Measurements from ENCODE around the gene EGFL7. TPM values are rescaled to one million over a fixed set of nuclear protein-coding genes. Genes with fewer than 3 reads are reported as not detected.

EGFL7 gene
- total RNA-seq, 3 donors from 2014 or later (not counting 1 experiment from before 2014, with no cell fraction given), result 0.28 to 0.47 (median 0.29) TPM

DNA sequence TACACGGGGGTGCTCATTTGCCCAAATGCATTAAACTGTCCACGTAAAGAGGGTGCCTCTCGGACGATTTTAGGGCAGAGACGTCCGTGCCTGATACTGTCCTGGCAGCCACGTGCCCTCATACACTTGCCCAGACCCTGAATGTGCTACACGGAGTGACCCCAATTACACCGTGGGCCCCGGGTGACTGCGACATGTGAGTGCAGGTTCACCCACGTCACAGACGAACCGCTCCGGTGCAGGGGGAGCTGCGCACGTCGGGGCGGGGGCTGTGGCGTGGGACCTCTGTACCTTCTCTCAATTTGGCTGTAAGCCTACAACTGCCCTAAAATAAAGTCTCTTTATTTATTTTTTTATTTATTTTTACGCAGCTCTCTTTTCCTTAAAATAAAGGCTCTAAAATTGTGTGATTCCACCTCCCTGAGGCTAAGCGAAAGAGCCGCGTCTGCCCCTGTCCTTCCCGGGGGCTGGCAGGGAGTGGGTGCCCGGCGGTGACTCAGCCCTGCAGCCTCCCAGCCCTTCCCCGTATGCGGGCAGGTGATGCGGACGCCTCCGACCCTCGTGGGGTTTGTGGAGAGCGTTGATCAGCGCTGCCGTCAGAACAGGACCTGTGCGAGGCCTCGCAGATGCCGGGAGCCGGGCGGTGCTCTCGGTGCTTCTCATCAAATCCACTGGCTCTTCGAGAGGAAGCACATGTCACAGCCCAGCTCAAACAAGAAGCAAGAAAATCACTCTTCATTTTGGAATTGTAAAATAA is 9.2 kb upstream of the EGFL7 start:
- no peak overlapping the region for H3K27ac Mint-ChIP-seq
- Histone ChIP-seq H3K27ac (ENCODE audit: low read length) (no peak overlapping the region), H3K9me3 (ENCODE audit: control insufficient read depth, insufficient read depth, low read length) (no peaks in the 10 kb centered on the region), H3K4me3 (ENCODE audit: low read length) (no peak overlapping the region), H3K27me3 (ENCODE audit: control insufficient read depth, insufficient read depth, low read length) (peaks cover 30% of the 10 kb centered on the region), H3K36me3 (ENCODE audit: control insufficient read depth, insufficient read depth, low read length) (no peaks in the 10 kb centered on the region), H3K4me1 (ENCODE audit: control insufficient read depth, insufficient read depth, low read length) (peaks cover 28% of the 10 kb centered on the region)
- no peaks in the 10 kb centered on the region for H3K9me3 Mint-ChIP-seq
- no peak for ATAC-seq
- DNase-seq, result no peak
- 51% methylated on average over 43 of the region's 43 CpGs for WGBS (ENCODE audit: insufficient coverage)
- TF ChIP-seq, protein P1, sequence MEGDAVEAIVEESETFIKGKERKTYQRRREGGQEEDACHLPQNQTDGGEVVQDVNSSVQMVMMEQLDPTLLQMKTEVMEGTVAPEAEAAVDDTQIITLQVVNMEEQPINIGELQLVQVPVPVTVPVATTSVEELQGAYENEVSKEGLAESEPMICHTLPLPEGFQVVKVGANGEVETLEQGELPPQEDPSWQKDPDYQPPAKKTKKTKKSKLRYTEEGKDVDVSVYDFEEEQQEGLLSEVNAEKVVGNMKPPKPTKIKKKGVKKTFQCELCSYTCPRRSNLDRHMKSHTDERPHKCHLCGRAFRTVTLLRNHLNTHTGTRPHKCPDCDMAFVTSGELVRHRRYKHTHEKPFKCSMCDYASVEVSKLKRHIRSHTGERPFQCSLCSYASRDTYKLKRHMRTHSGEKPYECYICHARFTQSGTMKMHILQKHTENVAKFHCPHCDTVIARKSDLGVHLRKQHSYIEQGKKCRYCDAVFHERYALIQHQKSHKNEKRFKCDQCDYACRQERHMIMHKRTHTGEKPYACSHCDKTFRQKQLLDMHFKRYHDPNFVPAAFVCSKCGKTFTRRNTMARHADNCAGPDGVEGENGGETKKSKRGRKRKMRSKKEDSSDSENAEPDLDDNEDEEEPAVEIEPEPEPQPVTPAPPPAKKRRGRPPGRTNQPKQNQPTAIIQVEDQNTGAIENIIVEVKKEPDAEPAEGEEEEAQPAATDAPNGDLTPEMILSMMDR (IDR thresholded peaks at IDR 0.05), result no peak
- H3K36me3 Mint-ChIP-seq, result no peaks in the 10 kb centered on the region
- intact Hi-C loops (cut with micrococcal nuclease), result no loop called here
- peaks cover 2 to 5% of the 10 kb centered on the region in 2 donors for H3K4me1 Mint-ChIP-seq
- H3K27me3 Mint-ChIP-seq (ENCODE audit: low read depth in 2 of 2), result peaks cover 25 to 28% of the 10 kb centered on the region in 2 donors
- H3K4me3 Mint-ChIP-seq, result no peak overlapping the region

DNA sequence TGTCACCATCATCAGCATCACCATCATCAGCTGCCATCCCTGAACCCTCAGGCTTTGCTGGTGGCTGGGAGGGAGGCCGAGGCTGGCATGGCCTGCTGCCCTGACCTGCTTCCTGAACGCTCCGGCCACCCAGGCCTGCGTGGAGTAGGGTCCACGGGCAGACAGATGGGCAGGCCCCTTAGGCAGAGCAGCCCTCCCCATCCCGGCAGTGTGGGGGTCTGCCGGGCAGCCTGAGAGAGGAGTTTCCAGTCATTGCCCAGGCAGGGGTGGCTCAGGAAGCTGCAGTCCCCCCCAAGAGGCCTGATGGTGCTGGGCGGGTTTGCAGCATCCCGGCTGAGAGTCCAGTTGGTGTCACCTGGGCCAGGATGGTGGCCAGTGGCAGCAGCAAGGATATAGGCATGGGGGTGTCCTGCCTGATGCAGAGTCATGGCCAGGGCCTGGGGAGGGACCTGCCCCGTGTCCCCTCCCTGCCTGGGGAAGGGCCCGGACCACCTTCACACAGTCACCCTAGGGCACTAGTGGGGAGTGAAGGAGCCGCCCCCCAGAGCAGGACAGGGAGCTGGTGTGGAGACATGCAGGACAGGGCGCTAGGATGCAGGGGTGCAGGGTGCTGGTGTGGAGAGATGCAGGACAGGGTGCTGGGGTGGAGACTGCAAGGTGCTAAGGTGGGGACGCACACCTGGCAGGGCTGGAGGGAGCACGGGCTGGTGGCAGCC is 7.7 kb upstream of the EGFL7 start:
- Histone ChIP-seq H3K36me3 (ENCODE audit: control insufficient read depth, insufficient read depth, low read length) (no peaks in the 10 kb centered on the region), H3K27me3 (ENCODE audit: control insufficient read depth, insufficient read depth, low read length) (peaks cover 44% of the 10 kb centered on the region), H3K4me3 (ENCODE audit: low read length) (no peak overlapping the region), H3K9me3 (ENCODE audit: control insufficient read depth, insufficient read depth, low read length) (no peaks in the 10 kb centered on the region), H3K27ac (ENCODE audit: low read length) (no peak overlapping the region), H3K4me1 (ENCODE audit: control insufficient read depth, insufficient read depth, low read length) (peaks cover 40% of the 10 kb centered on the region)
- no peaks in the 10 kb centered on the region for H3K36me3 Mint-ChIP-seq
- ATAC-seq, result no peak
- H3K4me3 Mint-ChIP-seq, result no peak overlapping the region
- peaks cover 5% of the 10 kb centered on the region in 2 donors for H3K4me1 Mint-ChIP-seq
- no peak overlapping the region for H3K27ac Mint-ChIP-seq
- 74% methylated on average over 15 of the region's 15 CpGs for WGBS (ENCODE audit: insufficient coverage)
- no peak for DNase-seq
- intact Hi-C loops (cut with micrococcal nuclease), result no loop called here
- H3K27me3 Mint-ChIP-seq (ENCODE audit: low read depth in 2 of 2), result peaks cover 21 to 27% of the 10 kb centered on the region in 2 donors
- H3K9me3 Mint-ChIP-seq, result no peaks in the 10 kb centered on the region
- TF ChIP-seq, protein P1 (IDR thresholded peaks at IDR 0.05), result no peak

DNA sequence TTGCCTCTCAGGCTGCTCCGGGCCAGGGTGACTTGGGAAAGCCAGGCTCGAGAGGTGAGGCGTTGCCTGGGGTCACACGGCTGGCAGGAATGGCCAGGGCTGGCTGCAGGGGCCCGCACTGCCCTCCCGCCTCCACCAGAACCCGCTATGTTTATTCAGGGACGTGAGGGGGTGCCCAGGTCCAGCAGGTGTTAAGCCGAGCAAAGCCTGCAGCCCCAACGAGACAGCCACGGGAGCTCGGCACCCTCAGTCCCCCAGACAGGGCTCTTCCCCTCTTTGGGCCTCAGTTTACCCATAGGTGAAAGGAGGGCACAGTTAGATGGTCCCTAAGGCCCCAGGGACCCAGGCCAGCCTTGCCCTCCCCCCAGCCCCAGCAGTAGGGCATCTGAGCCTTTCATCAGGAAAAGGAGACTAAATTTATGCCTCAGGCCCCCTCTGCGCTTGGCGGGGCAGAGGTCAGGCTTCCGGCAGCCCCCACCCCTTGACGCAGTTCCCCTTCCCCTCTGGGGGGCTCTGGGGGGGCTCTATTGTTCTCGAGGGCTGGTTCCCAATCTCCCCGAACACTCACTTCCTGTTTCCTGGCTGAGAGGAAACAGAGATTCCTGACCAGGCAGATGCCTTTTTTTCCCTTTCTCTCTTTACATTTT is 7.1 kb upstream of the EGFL7 start:
- no peaks in the 10 kb centered on the region for H3K9me3 ChIP-seq (ENCODE audit: control insufficient read depth, insufficient read depth, low read length)
- H3K4me1 ChIP-seq (ENCODE audit: control insufficient read depth, insufficient read depth, low read length), result peaks cover 37% of the 10 kb centered on the region
- TF ChIP-seq, protein P1 (IDR thresholded peaks at IDR 0.05), result no peak
- peaks cover 21 to 31% of the 10 kb centered on the region in 2 donors for H3K27me3 Mint-ChIP-seq (ENCODE audit: low read depth in 2 of 2)
- no peak for DNase-seq
- intact Hi-C loops (cut with micrococcal nuclease), result no loop called here
- peaks cover 46% of the 10 kb centered on the region for H3K27me3 ChIP-seq (ENCODE audit: control insufficient read depth, insufficient read depth, low read length)
- no peak for ATAC-seq
- no peaks in the 10 kb centered on the region for H3K36me3 Mint-ChIP-seq
- H3K36me3 ChIP-seq (ENCODE audit: control insufficient read depth, insufficient read depth, low read length), result no peaks in the 10 kb centered on the region
- no peaks in the 10 kb centered on the region for H3K9me3 Mint-ChIP-seq
- 25% methylated on average over 16 of the region's 18 CpGs for WGBS (ENCODE audit: insufficient coverage)
- peaks cover 5% of the 10 kb centered on the region in 2 donors for H3K4me1 Mint-ChIP-seq
- H3K27ac Mint-ChIP-seq, result no peak overlapping the region
- H3K4me3 Mint-ChIP-seq, result no peak overlapping the region
- no peak overlapping the region for H3K4me3 ChIP-seq (ENCODE audit: low read length)
- H3K27ac ChIP-seq (ENCODE audit: low read length), result no peak overlapping the region
